Measurements from ENCODE around the gene TRAPPC14. TPM values are rescaled to one million over a fixed set of nuclear protein-coding genes. Genes with fewer than 3 reads are reported as not detected.

Gene TRAPPC14, protein sequence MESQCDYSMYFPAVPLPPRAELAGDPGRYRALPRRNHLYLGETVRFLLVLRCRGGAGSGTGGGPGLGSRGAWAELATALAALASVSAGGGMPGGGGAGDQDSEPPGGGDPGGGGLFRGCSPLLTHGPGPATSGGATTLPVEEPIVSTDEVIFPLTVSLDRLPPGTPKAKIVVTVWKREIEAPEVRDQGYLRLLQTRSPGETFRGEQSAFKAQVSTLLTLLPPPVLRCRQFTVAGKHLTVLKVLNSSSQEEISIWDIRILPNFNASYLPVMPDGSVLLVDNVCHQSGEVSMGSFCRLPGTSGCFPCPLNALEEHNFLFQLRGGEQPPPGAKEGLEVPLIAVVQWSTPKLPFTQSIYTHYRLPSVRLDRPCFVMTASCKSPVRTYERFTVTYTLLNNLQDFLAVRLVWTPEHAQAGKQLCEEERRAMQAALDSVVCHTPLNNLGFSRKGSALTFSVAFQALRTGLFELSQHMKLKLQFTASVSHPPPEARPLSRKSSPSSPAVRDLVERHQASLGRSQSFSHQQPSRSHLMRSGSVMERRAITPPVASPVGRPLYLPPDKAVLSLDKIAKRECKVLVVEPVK
- total RNA-seq (2011; cell fraction: chromatin; rRNA removed; ENCODE audit: low replicate concordance) = 86.1 and 225 TPM in 2 replicates
- total RNA-seq (2011; cell fraction: nucleolus; rRNA removed) = 123 and 132 TPM in 2 replicates
- total RNA-seq (2011; cell fraction: nucleoplasm; rRNA removed) = 95.7 and 101 TPM in 2 replicates
- total RNA-seq (2014; rRNA removed) (25.6 and 27.1 TPM in 2 replicates), total RNA-seq (2014; rRNA removed; fragmentation: Illumina TruSeq; extraction: Trizol) (7.6 and 9.9 TPM in 2 replicates), total RNA-seq (2015; rRNA removed; fragmentation: Illumina TruSeq; extraction: Trizol) (17.4 and 18.2 TPM in 2 replicates), total RNA-seq (2021) (38.2 and 45.9 TPM in 2 replicates), polyA plus RNA-seq (2011; rRNA removed) (5.4 and 12.1 TPM in 2 replicates), polyA plus RNA-seq (2014; fragmentation: Illumina TruSeq; extraction: Trizol) (20.5 and 29.3 TPM in 2 replicates), polyA plus RNA-seq (2014; fragmentation: Nextera tagmentation; extraction: Ambion mirVana) (under 1 TPM; 0.42 to 0.55 TPM), polyA plus RNA-seq (2014; rRNA removed) (27.9 and 43.8 TPM in 2 replicates), polyA minus RNA-seq (2011; rRNA and poly(A)+ RNA removed) (4.9 and 6.1 TPM in 2 replicates), Bru-seq, nascent RNA (percentile 88 among the genes with signal in this experiment), BruChase-seq, experiment 1, labeled RNA remaining after a 2-hour chase (percentile 74 among the genes with signal in this experiment), BruChase-seq, experiment 2, labeled RNA remaining after a 6-hour chase (percentile 79 among the genes with signal in this experiment)
- 7.4 and 10.1 TPM in 2 replicates for polyA plus RNA-seq (2011; cell fraction: cytosol; rRNA removed)
- polyA plus RNA-seq (2011; cell fraction: nucleus; rRNA removed) = 91.6 and 168 TPM in 2 replicates
- polyA plus RNA-seq (2012) = 26.9 and 43.9 TPM in 2 replicates
- 6.9 and 7.9 TPM in 2 replicates for polyA minus RNA-seq (2011; cell fraction: cytosol; rRNA and poly(A)+ RNA removed)
- 41.7 and 45.6 TPM in 2 replicates for polyA minus RNA-seq (2011; cell fraction: nucleus; rRNA and poly(A)+ RNA removed)
- long read RNA-seq, experiment 1, transcript C7orf43-201 (11 exons, 2,520 nt) = major isoform, 5 of 54 reads
- long read RNA-seq, experiment 1, partial matches to known transcripts = 19 of 54 reads
- long read RNA-seq, experiment 1, other reads (novel, unspliced or antisense) = 29 of 54 reads
- long read RNA-seq, experiment 2, transcript C7orf43-201 (11 exons, 2,520 nt) = major isoform, 7 of 14 reads
- long read RNA-seq, experiment 2, partial matches to known transcripts = 3 of 14 reads
- long read RNA-seq, experiment 2, other reads (novel, unspliced or antisense) = 4 of 14 reads
- long read RNA-seq, experiment 3, partial matches to known transcripts = 2 of 2 reads
- long read RNA-seq, experiment 3, other reads (novel, unspliced or antisense) = 0 of 2 reads

- no TSS peak for BruUV-seq (replicated peaks)
- CTCF ChIA-PET (ENCODE audit: low intra/inter-chr PET ratio) = interaction anchor here (0.6 kb wide), 1 partner anchor 11 kb away, joined by 5 read pairs; no protein-coding TSS in a partner anchor
- no peak for TF ChIP-seq MEF2A (IDR thresholded peaks at IDR 0.05; ENCODE audit: control insufficient read depth, low read depth, low read length)
- peak in 1 of 2 experiments; percentile 86; a peak in 1 of 4 replicates for TF ChIP-seq KDM4B (IDR thresholded peaks at IDR 0.05; ENCODE audit: borderline replicate concordance in 2 of 2, low read depth in 1 of 2)
- TF ChIP-seq, protein P1, sequence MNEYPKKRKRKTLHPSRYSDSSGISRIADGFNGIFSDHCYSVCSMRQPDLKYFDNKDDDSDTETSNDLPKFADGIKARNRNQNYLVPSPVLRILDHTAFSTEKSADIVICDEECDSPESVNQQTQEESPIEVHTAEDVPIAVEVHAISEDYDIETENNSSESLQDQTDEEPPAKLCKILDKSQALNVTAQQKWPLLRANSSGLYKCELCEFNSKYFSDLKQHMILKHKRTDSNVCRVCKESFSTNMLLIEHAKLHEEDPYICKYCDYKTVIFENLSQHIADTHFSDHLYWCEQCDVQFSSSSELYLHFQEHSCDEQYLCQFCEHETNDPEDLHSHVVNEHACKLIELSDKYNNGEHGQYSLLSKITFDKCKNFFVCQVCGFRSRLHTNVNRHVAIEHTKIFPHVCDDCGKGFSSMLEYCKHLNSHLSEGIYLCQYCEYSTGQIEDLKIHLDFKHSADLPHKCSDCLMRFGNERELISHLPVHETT (CRISPR knock-in tag; conservative IDR thresholded peaks at IDR 0.05 in 1 of 2, IDR thresholded peaks at IDR 0.05 in 1 of 2) = peak; percentile 63 to 94; a peak in 2 of 4 replicates
- no peak for TF ChIP-seq ZNF77 (CRISPR knock-in tag; IDR thresholded peaks at IDR 0.05)
- TF ChIP-seq DNMT1 (IDR thresholded peaks at IDR 0.05) = peak; percentile 79; the same call in 1 of the 2 replicates
- TF ChIP-seq TAF9B (IDR thresholded peaks at IDR 0.05; ENCODE audit: partially characterized antibody) = no peak
- TF ChIP-seq STAG1 (CRISPR knock-in tag; IDR thresholded peaks at IDR 0.05; ENCODE audit: borderline replicate concordance) = 0 out of 2 replicates have a peak, but pooled peaks have one; percentile 20
- no peak for TF ChIP-seq CBFA2T2 (conservative IDR thresholded peaks at IDR 0.05)
- peak; percentile 57; the same call in 1 of the 2 replicates for TF ChIP-seq MAX (CRISPR knock-in tag; IDR thresholded peaks at IDR 0.05)
- TF ChIP-seq ZFP1 (CRISPR knock-in tag; IDR thresholded peaks at IDR 0.05) = no peak
- peak; percentile 66; the same call in 1 of the 2 replicates for TF ChIP-seq ZNF830 (CRISPR knock-in tag; IDR thresholded peaks at IDR 0.05)
These were observed at the start of gene TRAPPC14 for GRCh38 chr7:100158229-100159098. Gene TRAPPC14, minus strand, starts transcription at chr7:100158723. Its CDS starts 224 bp downstream, at chr7:100158499.

More at GRCh38 chr7:100158229-100159098, at the start of gene TRAPPC14:
- no peaks in the 10 kb centered on the region for H3K9me3 ChIP-seq (replicated peaks; ENCODE audit: control insufficient read depth, insufficient read depth, low read depth, low read length)
- H3K36me3 ChIP-seq (ENCODE audit: control insufficient read depth, insufficient read depth, low read length) = peaks cover 36% of the 10 kb centered on the region
- peak within 1 kb of the TSS; percentile 84 for H2AFZ ChIP-seq (ENCODE audit: low read depth, low read length)
- WGBS (ENCODE audit: insufficient coverage, low coverage, missing lambda C conversion rate) = 2% methylated on average over 67 of the region's 87 CpGs
- POLR2A ChIA-PET = interaction anchor here (0.7 to 2.1 kb wide), 8 partner anchors 9 to 139 kb away, joined by 3 to 8 read pairs (median 3); partner anchors contain the start of gene LAMTOR4
- peak within 1 kb of the TSS; percentile 91 for H3K27ac ChIP-seq (ENCODE audit: extremely low read depth, low read depth, low read length)
- H3K9me1 ChIP-seq (ENCODE audit: control insufficient read depth, insufficient read depth, low read length) = no peaks in the 10 kb centered on the region
- peaks cover 35 to 74% of the 10 kb centered on the region in 2 experiments for H3K4me1 ChIP-seq (replicated peaks in 1 of 2; ENCODE audit: control insufficient read depth in 2 of 2, insufficient read depth in 2 of 2, low read length in 2 of 2)
- peaks cover 10% of the 10 kb centered on the region for H4K20me1 ChIP-seq (replicated peaks; ENCODE audit: control insufficient read depth, insufficient read depth, low read length)
- H3K4me3 ChIP-seq = peak within 1 kb of the TSS; percentile 99
- DNase-seq (ENCODE audit: extremely low read depth in 1 of 4, low spot score in 3 of 4) (peak; percentile 97 to 100 (median 98)), FAIRE-seq (peak; percentile 84), ATAC-seq (peak; percentile 87)
- no peaks in the 10 kb centered on the region for H3K27me3 ChIP-seq (ENCODE audit: control insufficient read depth in 2 of 2, insufficient read depth in 2 of 2, low read length in 2 of 2)
- intact Hi-C loops (cut with micrococcal nuclease) (loop anchor here (1.0 to 5.0 kb wide), 3 partner anchors 9 to 114 kb away; no protein-coding TSS in a partner anchor), in situ Hi-C loops (cut with MboI) (no loop called here)
- H3K9ac ChIP-seq (ENCODE audit: insufficient read depth in 1 of 2, low read depth in 2 of 2, low read length in 2 of 2) = peak within 1 kb of the TSS; percentile 90 to 98
- peaks cover 30% of the 10 kb centered on the region for H3K79me2 ChIP-seq (ENCODE audit: control insufficient read depth, insufficient read depth, low read length)
- peak within 1 kb of the TSS; percentile 89 for H3K4me2 ChIP-seq (ENCODE audit: insufficient read depth, low read length)
